ENCODE data around the gene LRPPRC.

LRPPRC gene

DNA sequence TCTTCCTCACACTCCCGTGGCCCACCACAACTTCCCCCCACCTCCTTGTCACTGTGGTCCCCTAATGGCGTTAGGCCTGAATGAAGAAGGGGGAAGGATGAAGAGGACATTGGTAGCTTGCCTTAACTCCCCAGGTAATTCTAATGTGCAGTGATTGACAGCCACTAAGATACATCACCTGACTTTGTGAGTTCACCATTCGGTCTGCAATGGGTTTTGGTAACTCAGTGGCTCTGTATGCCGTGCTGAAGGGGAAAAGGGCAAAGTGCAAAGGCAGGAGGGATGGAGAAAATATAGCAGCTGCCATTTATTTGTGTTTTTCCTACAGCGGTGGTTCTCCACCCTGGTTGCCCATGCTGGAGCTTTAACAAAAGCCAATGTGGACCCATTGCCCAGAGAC, 114.8 kb downstream of the LRPPRC start:
- no peaks in the 10 kb centered on the region for H3K9me3 ChIP-seq (ENCODE audit: low read length)
- no peak overlapping the region for H3K4me2 ChIP-seq (ENCODE audit: low read length)
- H2AFZ ChIP-seq (ENCODE audit: low read length): no peak overlapping the region
- H3K36me3 ChIP-seq (ENCODE audit: insufficient read depth, low read length): 0 out of 2 replicates have a peak, but pooled peaks cover 4% of the 10 kb centered on the region
- no peaks in the 10 kb centered on the region for H3K79me2 ChIP-seq (ENCODE audit: insufficient read depth, low read length)
- no peaks in the 10 kb centered on the region for H3K9me2 ChIP-seq (ENCODE audit: low read depth, low read length)
- H3K4me1 ChIP-seq (ENCODE audit: insufficient read depth, low read length, severe bottlenecking): no peaks in the 10 kb centered on the region
- H4K20me1 ChIP-seq (ENCODE audit: insufficient read depth, low read length): no peaks in the 10 kb centered on the region
- no peaks in the 10 kb centered on the region for H3K27me3 ChIP-seq (ENCODE audit: insufficient read depth, low read length)
- TF ChIP-seq EZH2 (IDR thresholded peaks at IDR 0.05; ENCODE audit: borderline replicate concordance, low read length): no peak
- TF ChIP-seq, protein P1, sequence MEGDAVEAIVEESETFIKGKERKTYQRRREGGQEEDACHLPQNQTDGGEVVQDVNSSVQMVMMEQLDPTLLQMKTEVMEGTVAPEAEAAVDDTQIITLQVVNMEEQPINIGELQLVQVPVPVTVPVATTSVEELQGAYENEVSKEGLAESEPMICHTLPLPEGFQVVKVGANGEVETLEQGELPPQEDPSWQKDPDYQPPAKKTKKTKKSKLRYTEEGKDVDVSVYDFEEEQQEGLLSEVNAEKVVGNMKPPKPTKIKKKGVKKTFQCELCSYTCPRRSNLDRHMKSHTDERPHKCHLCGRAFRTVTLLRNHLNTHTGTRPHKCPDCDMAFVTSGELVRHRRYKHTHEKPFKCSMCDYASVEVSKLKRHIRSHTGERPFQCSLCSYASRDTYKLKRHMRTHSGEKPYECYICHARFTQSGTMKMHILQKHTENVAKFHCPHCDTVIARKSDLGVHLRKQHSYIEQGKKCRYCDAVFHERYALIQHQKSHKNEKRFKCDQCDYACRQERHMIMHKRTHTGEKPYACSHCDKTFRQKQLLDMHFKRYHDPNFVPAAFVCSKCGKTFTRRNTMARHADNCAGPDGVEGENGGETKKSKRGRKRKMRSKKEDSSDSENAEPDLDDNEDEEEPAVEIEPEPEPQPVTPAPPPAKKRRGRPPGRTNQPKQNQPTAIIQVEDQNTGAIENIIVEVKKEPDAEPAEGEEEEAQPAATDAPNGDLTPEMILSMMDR (IDR thresholded peaks at IDR 0.05; ENCODE audit: low read length): no peak
- no peak overlapping the region for H3K27ac ChIP-seq (ENCODE audit: low read depth, low read length, poor library complexity, severe bottlenecking)
- no peak overlapping the region for H3K9ac ChIP-seq (ENCODE audit: low read length)
- no peak overlapping the region for H3K4me3 ChIP-seq (ENCODE audit: low read depth, low read length, poor library complexity, severe bottlenecking)
- no peaks in the 10 kb centered on the region for H3F3A ChIP-seq (ENCODE audit: insufficient read depth, low read length)

- TF ChIP-seq, protein P1 (IDR thresholded peaks at IDR 0.05; ENCODE audit: low read length): no peak
- TF ChIP-seq EZH2 (IDR thresholded peaks at IDR 0.05; ENCODE audit: borderline replicate concordance, low read length): no peak
- Histone ChIP-seq H3K36me3 (ENCODE audit: insufficient read depth, low read length) (0 out of 2 replicates have a peak, but pooled peaks cover 2% of the 10 kb centered on the region), H3K4me1 (ENCODE audit: insufficient read depth, low read length, severe bottlenecking) (no peaks in the 10 kb centered on the region)
These were observed 115.3 kb downstream of the LRPPRC start for GRCh38 chr2:43880471-43880870.

GRCh38 chr2:43879261-43879660, 116.5 kb downstream of the LRPPRC start:
- H4K20me1 ChIP-seq (ENCODE audit: insufficient read depth, low read length): no peaks in the 10 kb centered on the region
- H3F3A ChIP-seq (ENCODE audit: insufficient read depth, low read length): no peaks in the 10 kb centered on the region
- no peak overlapping the region for H3K9ac ChIP-seq (ENCODE audit: low read length)
- no peaks in the 10 kb centered on the region for H3K36me3 ChIP-seq (ENCODE audit: insufficient read depth, low read length)
- no peak overlapping the region for H3K4me3 ChIP-seq (ENCODE audit: low read depth, low read length, poor library complexity, severe bottlenecking)
- no peaks in the 10 kb centered on the region for H3K9me3 ChIP-seq (ENCODE audit: low read length)
- H3K27me3 ChIP-seq (ENCODE audit: insufficient read depth, low read length): no peaks in the 10 kb centered on the region
- H3K79me2 ChIP-seq (ENCODE audit: insufficient read depth, low read length): no peaks in the 10 kb centered on the region
- no peaks in the 10 kb centered on the region for H3K4me1 ChIP-seq (ENCODE audit: insufficient read depth, low read length, severe bottlenecking)
- TF ChIP-seq, protein P1 (IDR thresholded peaks at IDR 0.05; ENCODE audit: low read length): no peak
- TF ChIP-seq EZH2 (IDR thresholded peaks at IDR 0.05; ENCODE audit: borderline replicate concordance, low read length): no peak
- H3K27ac ChIP-seq (ENCODE audit: low read depth, low read length, poor library complexity, severe bottlenecking): no peak overlapping the region
- no peak overlapping the region for H3K4me2 ChIP-seq (ENCODE audit: low read length)
- no peaks in the 10 kb centered on the region for H3K9me2 ChIP-seq (ENCODE audit: low read depth, low read length)
- no peak overlapping the region for H2AFZ ChIP-seq (ENCODE audit: low read length)

More at GRCh38 chr2:43880471-43880870, 115.3 kb downstream of the LRPPRC start:
- Histone ChIP-seq H3F3A (ENCODE audit: insufficient read depth, low read length) (no peaks in the 10 kb centered on the region), H3K79me2 (ENCODE audit: insufficient read depth, low read length) (no peaks in the 10 kb centered on the region), H2AFZ (ENCODE audit: low read length) (no peak overlapping the region), H3K4me3 (ENCODE audit: low read depth, low read length, poor library complexity, severe bottlenecking) (no peak overlapping the region), H3K4me2 (ENCODE audit: low read length) (no peak overlapping the region), H3K27ac (ENCODE audit: low read depth, low read length, poor library complexity, severe bottlenecking) (no peak overlapping the region), H3K27me3 (ENCODE audit: insufficient read depth, low read length) (no peaks in the 10 kb centered on the region), H4K20me1 (ENCODE audit: insufficient read depth, low read length) (no peaks in the 10 kb centered on the region), H3K9me3 (ENCODE audit: low read length) (no peaks in the 10 kb centered on the region), H3K9ac (ENCODE audit: low read length) (no peak overlapping the region), H3K9me2 (ENCODE audit: low read depth, low read length) (no peaks in the 10 kb centered on the region)

All from OCI-LY1 (cell line).